ENCODE measurements around the gene SYTL5. TPM values are rescaled to one million over a fixed set of nuclear protein-coding genes. Genes with fewer than 3 reads are reported as not detected.
A peak's percentile ranks its signal among the peaks of the same experiment; 100 is the strongest.

SYTL5 gene
- total and polyA plus RNA-seq, 4 donors = 0.09 to 2.8 (median 1.0) TPM

- DNase-seq (ENCODE audit: low spot score) = no peak
- no peak overlapping the region for H3K9ac ChIP-seq (ENCODE audit: low read depth in 1 of 2, low read length in 2 of 2)
- H3K36me3 ChIP-seq (ENCODE audit: control insufficient read depth in 4 of 4, insufficient read depth in 3 of 4, low read depth in 1 of 4, low read length in 3 of 4) = no peaks in the 10 kb centered on the region
- peaks cover 0 to 27% (median 17%) of the 10 kb centered on the region in 4 donors for H3K4me1 ChIP-seq (ENCODE audit: control insufficient read depth in 4 of 4, insufficient read depth in 4 of 4, low read length in 3 of 4)
- H3K4me3 ChIP-seq (ENCODE audit: low read depth in 1 of 3, low read length in 3 of 3) = no peak overlapping the region
- TF ChIP-seq HNF4A (conservative IDR thresholded peaks at IDR 0.05) = peak in 1 of 2 donors; percentile 44
- peak in 1 of 2 donors; percentile 62 for TF ChIP-seq RXRA (IDR thresholded peaks at IDR 0.05)
- peak; percentile 47 for TF ChIP-seq YY1 (IDR thresholded peaks at IDR 0.05)
- TF ChIP-seq TAF1 (conservative IDR thresholded peaks at IDR 0.05) = no peak
- no peak for TF ChIP-seq JUND (IDR thresholded peaks at IDR 0.05)
- TF ChIP-seq SP1 (IDR thresholded peaks at IDR 0.05) = no peak
- H3K27ac ChIP-seq (ENCODE audit: low read depth in 1 of 2, low read length in 2 of 2) = no peak overlapping the region
- peaks cover 0 to 2% (median 0%) of the 10 kb centered on the region in 4 donors for H3K27me3 ChIP-seq (ENCODE audit: control insufficient read depth in 4 of 4, insufficient read depth in 4 of 4, low read length in 3 of 4)
- 49% methylated on average over 5 of the region's 5 CpGs for WGBS
- H3K9me3 ChIP-seq (ENCODE audit: control insufficient read depth in 4 of 4, low read length in 3 of 4) = peaks cover 0 to 3% (median 0%) of the 10 kb centered on the region in 4 donors
Measured at GRCh38 chrX:38103857-38104812, 97.8 kb downstream of the SYTL5 start.

DNA sequence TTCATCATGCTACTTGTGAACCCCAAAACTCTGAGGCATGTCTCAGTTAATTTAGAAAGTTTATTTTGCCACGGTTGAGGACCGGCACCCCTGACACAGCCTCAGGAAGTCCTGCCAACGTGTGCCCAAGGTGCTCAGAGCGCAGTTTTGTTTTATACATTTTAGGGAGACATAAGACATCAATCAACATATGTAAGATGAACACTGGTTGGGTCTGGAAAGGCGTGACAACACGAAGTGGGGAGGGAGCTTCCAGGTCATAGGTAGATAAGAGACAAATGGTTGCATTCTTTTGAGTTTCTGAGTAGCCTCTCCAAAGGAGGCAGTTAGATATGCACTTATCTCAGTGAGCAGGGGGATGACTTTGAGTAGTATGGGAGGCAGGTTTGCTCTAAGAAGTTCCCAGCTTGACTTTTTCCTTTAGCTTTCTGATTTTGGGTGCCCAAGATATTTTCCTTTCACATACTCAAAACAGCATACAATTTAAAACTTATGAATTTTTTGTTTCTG lies 98.9 kb downstream of the SYTL5 start:
- Histone ChIP-seq H3K27me3 (ENCODE audit: control insufficient read depth in 4 of 4, insufficient read depth in 4 of 4, low read length in 3 of 4) (peaks cover 0 to 2% (median 0%) of the 10 kb centered on the region in 4 donors), H3K9me3 (ENCODE audit: control insufficient read depth in 4 of 4, low read length in 3 of 4) (no peaks in the 10 kb centered on the region), H3K9ac (ENCODE audit: low read depth in 1 of 2, low read length in 2 of 2) (no peak overlapping the region), H3K27ac (ENCODE audit: low read depth in 1 of 2, low read length in 2 of 2) (no peak overlapping the region), H3K4me3 (ENCODE audit: low read depth in 1 of 3, low read length in 3 of 3) (no peak overlapping the region), H3K4me1 (ENCODE audit: control insufficient read depth in 4 of 4, insufficient read depth in 4 of 4, low read length in 3 of 4) (peaks cover 0 to 30% (median 22%) of the 10 kb centered on the region in 4 donors), H3K36me3 (ENCODE audit: control insufficient read depth in 4 of 4, insufficient read depth in 3 of 4, low read depth in 1 of 4, low read length in 3 of 4) (no peaks in the 10 kb centered on the region)
- WGBS = 74% methylated on average over 6 of the region's 6 CpGs
- TF ChIP-seq EGR1 (IDR thresholded peaks at IDR 0.05; ENCODE audit: low read depth in 2 of 2) (no peak), NR2F2 (IDR thresholded peaks at IDR 0.05) (no peak), CTCF (IDR thresholded peaks at IDR 0.05; ENCODE audit: low read depth, low read length, missing input control) (no peak), HNF4A (conservative IDR thresholded peaks at IDR 0.05) (no peak), GABPA (IDR thresholded peaks at IDR 0.05 in 1 of 2, conservative IDR thresholded peaks at IDR 0.05 in 1 of 2) (no peak), JUND (IDR thresholded peaks at IDR 0.05) (no peak), FOXA2 (IDR thresholded peaks at IDR 0.05) (no peak), SP1 (IDR thresholded peaks at IDR 0.05) (no peak), RAD21 (IDR thresholded peaks at IDR 0.05) (no peak), RXRA (IDR thresholded peaks at IDR 0.05) (no peak), REST (IDR thresholded peaks at IDR 0.05) (no peak), FOXA1 (IDR thresholded peaks at IDR 0.05) (no peak), TAF1 (conservative IDR thresholded peaks at IDR 0.05) (no peak), HNF4G (IDR thresholded peaks at IDR 0.05) (no peak), MAX (IDR thresholded peaks at IDR 0.05) (no peak), YY1 (IDR thresholded peaks at IDR 0.05) (no peak)
- TF ChIP-seq, protein P1, sequence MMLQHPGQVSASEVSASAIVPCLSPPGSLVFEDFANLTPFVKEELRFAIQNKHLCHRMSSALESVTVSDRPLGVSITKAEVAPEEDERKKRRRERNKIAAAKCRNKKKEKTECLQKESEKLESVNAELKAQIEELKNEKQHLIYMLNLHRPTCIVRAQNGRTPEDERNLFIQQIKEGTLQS (IDR thresholded peaks at IDR 0.05) = no peak
- TF ChIP-seq, protein P2, sequence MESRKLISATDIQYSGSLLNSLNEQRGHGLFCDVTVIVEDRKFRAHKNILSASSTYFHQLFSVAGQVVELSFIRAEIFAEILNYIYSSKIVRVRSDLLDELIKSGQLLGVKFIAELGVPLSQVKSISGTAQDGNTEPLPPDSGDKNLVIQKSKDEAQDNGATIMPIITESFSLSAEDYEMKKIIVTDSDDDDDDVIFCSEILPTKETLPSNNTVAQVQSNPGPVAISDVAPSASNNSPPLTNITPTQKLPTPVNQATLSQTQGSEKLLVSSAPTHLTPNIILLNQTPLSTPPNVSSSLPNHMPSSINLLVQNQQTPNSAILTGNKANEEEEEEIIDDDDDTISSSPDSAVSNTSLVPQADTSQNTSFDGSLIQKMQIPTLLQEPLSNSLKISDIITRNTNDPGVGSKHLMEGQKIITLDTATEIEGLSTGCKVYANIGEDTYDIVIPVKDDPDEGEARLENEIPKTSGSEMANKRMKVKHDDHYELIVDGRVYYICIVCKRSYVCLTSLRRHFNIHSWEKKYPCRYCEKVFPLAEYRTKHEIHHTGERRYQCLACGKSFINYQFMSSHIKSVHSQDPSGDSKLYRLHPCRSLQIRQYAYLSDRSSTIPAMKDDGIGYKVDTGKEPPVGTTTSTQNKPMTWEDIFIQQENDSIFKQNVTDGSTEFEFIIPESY (IDR thresholded peaks at IDR 0.05) = no peak
- DNase-seq (ENCODE audit: low spot score) = no peak

Data from liver (tissue), 9 donors.